Sigmoid colon (tissue), 4 donors: ENCODE data around the gene SLC26A9.

ENCODE experiments used
- CTCF ChIP-seq, 4 experiments: fragments of 450-650 bp in 3 of 4; fragments of 200-600 bp in 1 of 4; IDR thresholded peaks; one replicate each; pipeline ENCODE4 v1.5.1; 2016 to 2019; ENCODE audit warnings: antibody characterized with exemption in 4 of 4, mild to moderate bottlenecking in 3 of 4, moderate library complexity in 2 of 4
- EP300 ChIP-seq, 4 donors: sonication (generic); formaldehyde crosslinking; IDR thresholded peaks; one replicate each; pipeline ENCODE4 v1.6.1; 2017; ENCODE audit warnings: antibody characterized with exemption in 4 of 4
- POLR2A ChIP-seq, 2 donors: fragments of 450-650 bp; IDR thresholded peaks; one replicate each; pipeline ENCODE4 v1.6.1; 2016; ENCODE audit warnings: antibody characterized with exemption in 2 of 2, mild to moderate bottlenecking in 2 of 2, moderate library complexity in 2 of 2
- POLR2AphosphoS5 ChIP-seq, 4 donors: sonication (generic); formaldehyde crosslinking; IDR thresholded peaks; one replicate each; pipeline ENCODE4 v1.6.1; 2017; ENCODE audit warnings: antibody characterized with exemption in 4 of 4

- TF ChIP-seq EP300 (IDR thresholded peaks at IDR 0.05) (no peak), CTCF (IDR thresholded peaks at IDR 0.05) (no peak), POLR2A (IDR thresholded peaks at IDR 0.05) (no peak), POLR2AphosphoS5 (IDR thresholded peaks at IDR 0.05) (no peak)
Observed at GRCh38 chr1:205935869-205936268, 7.4 kb downstream of the SLC26A9 start.
